NCI-H1436 treated with DMSO at 0.1 percent for 48 hours (cell line): ENCODE results near the gene CNGB1.
A peak's percentile ranks its signal among the peaks of the same experiment; 100 is the strongest.
"Not testable (repeated sequence)": the region's sequence is repeated elsewhere in the genome, so short reads cannot be mapped to it uniquely, and the experiment has no call there.

ENCODE experiments used
- DNase-seq: peaks from one replicate; lab custom pipeline; 2025; lab: John Stamatoyannopoulos, UW

CNGB1 gene

GRCh38 chr16:57970970-57971369 lies at the start of gene CNGB1:
Gene CNGB1, minus strand, starts transcription at chr16:57971128. Its CDS starts 3,842 bp downstream, at chr16:57967286.
- no peak for DNase-seq

DNA sequence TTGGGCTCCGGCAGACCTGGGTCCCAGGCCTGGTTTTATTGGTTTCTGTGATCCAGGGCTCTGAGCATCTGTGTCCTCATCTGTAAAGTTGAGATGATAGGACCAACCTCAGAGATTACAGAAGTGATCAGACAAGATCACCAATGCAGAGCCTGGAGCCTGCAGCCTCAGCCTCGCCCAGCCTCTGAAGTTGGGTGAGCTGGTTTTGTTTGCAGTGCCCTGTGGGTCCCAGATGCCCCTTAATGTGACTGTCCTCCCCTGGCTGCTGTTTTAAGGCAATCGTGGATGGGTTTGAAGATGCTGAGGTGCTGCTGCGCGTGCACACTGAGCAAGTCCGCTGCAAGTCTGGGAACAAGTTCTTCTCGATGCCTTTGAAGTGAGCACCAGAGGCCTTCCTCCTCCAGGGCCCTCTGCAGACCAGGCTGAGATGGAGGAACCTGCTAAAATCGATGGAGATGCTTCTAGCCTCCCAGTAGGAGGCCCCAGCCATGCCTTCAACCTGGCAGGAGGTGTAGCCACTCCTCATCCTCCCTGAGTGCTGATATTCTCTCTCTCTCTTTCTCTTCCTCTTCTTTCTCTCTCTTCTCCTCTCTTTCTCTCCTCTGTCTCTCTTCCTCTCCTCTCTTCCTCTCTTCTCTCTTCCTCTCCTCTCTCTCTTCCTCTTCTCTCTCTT lies 49.1 kb upstream of the CNGB1 start:
- no peak for DNase-seq

GRCh38 chr16:58018803-58019202 lies 47.9 kb upstream of the CNGB1 start:
- no peak for DNase-seq

- DNase-seq = no peak
Observed at GRCh38 chr16:58016840-58017446, 46.0 kb upstream of the CNGB1 start.

- no peak for DNase-seq
Observed at GRCh38 chr16:58013201-58013956, 42.5 kb upstream of the CNGB1 start.

GRCh38 chr16:58012481-58012880 lies 41.6 kb upstream of the CNGB1 start:
- no peak for DNase-seq

DNA sequence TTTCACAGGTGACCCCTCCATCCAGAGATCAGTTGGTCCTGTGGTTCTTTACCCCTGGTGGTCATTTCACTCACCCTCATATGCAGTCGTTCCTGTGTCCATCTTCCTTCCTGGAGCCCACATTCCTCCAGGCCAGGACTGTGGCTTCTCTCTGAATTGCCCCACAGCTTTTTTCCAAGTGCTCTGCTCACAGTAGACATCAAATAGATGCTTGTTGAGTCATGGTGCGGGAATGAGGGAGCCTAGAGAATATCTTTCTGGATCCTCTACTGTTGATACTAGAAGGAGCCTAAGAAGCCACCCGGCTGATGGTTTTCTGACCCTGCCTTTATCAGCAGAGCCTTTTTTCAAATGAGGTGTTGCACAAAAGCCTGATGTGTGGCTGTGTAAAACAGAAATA lies 40.7 kb upstream of the CNGB1 start:
- DNase-seq = no peak

- no peak for DNase-seq
Observed at GRCh38 chr16:58010886-58011285, 40.0 kb upstream of the CNGB1 start.

DNA sequence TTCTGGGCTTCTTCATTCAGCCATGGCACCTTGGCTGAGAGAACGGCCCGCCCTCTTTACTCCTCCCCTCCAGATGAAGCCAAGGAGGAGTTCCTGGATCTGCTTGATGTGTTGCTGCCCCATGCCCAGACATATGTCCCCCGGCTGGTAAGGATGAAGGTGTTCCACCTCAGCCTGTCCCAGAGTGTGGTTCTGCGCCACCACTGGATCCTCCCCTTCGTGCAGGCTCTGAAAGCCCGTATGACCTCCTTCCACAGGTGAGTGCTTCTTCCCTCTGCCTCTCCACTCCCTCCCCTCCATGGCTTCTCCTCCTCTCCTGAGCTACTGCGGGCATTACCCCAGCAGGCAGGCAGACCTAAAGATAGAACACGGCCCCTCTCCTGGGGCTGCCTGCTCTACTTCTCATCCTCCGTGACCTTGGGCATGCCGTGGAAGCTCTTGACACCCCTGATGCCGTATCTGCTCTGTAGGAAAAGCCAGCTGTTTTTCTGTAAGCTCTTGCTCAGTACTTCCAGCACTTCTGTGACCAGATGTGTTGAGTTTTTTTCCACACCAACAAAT lies 39.0 kb upstream of the CNGB1 start:
- no peak for DNase-seq

- not testable (repeated sequence) for DNase-seq
Observed at GRCh38 chr16:58004736-58005135, 33.8 kb upstream of the CNGB1 start.

- DNase-seq = no peak
Observed at GRCh38 chr16:58002936-58003335, 32.0 kb upstream of the CNGB1 start.

DNA sequence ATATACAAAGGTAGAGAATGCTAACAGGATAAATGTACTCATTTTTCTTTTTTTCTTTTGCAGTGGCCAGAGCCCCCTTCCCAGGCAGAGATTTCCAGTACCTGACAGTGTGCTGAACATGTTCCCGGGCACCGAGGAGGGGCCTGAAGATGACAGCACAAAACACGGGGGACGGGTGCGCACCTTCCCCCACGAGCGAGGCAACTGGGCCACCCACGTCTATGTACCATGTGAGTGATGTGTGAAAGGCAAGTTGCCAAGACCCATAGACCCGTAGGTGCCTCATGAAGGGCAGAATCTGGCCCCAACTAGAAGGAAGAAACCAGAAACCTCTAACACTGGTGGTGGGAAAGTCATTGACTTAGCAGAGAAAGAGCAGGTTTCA lies 31.5 kb upstream of the CNGB1 start:
- DNase-seq = no peak

- no peak for DNase-seq
Observed at GRCh38 chr16:58001781-58002415, 31.0 kb upstream of the CNGB1 start.

DNA sequence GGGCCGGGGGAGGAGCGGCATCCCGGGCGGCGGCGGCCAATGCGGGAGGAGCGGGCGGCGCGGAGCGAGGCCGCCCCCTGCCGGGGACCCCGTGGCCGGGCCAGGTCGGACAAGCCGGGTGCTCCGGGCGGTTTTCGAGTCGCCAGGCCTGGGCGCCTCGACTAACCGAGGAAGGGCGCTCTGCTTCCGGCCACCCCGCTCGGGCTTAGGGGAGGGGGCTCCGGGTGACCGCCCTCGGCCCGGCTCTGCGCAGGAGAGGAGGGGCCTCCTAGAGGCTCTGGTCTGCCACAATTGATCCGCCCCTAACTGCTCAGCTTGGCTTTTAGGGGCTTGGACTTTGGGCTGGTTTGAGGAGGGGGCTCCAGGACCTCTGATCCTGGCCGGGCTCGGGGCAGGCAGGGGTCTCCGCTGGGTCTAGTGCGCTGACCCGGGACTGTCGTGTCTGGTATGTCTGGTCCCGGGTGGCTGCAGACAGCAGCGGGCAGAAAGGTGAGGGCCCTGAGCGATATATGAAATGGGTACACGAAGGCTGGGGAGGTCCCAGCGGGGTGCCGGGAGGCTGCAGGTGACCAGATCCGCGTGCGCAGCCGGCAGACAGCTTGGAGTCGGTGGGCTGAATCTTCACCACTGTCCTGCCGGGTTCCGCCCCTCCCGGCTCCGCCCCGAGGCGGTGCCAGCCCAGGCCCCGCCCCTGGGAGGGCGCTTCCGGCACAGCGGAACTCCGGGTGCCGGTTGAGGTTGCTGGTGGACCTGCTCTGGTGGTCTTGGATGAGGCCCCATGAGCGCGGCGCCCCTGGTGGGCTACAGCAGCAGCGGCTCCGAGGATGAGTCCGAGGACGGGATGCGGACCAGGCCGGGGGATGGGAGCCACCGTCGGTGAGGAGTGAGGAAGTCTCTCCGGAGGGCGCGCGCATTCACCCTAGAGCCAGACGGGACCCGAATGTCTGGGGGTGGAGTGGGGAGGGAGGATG lies 30.1 kb upstream of the CNGB1 start, which contains the start of gene USB1:
USB1 (plus strand) TSS at position 702 of the 971 bp plus-strand sequence; CDS start at position 779, 77 bp downstream.
- DNase-seq = peak; percentile 24

DNA sequence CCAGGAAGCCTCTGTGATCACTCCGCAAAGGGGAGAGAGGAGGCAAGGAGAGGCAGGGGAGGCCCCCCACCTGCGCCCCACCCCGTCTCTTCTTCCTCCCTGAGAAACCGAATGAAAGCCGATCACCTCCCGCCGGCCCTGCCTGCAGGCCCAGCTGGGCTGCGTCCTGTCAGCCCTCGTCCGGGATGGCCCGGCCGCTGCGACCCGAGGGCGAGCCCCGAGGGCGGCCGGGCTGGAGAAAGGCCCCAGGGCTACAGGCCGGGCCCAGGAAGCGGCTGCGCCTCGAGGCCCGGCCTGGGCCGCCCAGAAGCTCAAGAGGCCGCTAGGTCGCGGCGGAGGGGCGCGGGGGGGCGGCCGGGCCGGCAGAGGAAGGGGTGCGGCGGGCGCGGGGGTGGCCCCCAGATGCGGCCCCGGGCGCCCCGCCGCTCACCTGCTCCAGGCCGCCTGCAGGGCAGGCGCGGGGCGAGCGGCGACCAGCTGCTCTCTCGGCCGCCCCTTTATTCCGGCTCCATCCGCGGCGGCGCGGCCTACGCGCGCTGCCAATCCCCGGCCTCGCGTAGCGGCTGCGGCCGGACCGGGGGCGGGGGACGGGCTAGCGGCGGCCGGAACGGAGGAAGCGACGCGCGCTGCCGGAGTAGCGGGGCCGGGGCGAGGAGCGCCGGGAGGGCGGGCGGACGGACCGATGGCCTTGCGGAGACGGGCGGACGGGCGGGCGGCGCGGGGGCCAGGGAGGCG lies 29.2 kb upstream of the CNGB1 start, which contains the start of gene ZNF319:
ZNF319 (minus strand) TSS at position 702 of the 735 bp plus-strand sequence. CDS start 2,407 bp downstream, outside the sequence.
- DNase-seq = no peak

DNA sequence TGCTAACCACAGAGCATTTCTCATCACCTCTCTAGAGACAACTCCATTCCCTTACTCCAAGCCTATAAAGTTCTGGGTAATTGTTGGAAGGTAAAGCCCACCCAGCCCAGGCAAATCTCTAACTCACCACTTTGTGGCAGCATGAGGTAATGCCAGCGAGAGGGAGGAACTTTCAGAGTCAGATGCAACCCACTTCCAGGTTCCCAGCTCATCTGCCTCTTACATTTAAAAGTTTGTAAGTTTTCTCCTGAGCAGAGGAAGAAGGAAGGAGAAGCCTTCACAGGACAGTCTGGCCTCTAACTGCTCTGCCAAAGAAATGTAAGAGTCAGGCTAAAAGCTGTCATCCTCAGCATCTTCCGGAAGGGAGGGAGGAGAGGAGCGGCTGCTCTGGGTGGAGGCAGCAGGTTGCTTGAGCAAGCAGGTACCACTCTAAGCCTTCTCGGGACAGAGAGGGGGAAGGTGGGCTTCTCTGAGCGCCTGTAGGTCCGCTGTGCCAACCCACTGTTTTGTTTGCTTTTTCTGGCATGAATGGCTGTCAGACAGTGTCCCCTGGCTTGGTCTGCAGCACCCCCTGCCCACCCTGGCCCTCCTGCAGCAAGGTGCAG lies 28.5 kb upstream of the CNGB1 start:
- DNase-seq = no peak

- no peak for DNase-seq
Observed at GRCh38 chr16:57998992-57999365, 28.1 kb upstream of the CNGB1 start.

- no peak for DNase-seq
Observed at GRCh38 chr16:57998486-57998885, 27.6 kb upstream of the CNGB1 start.

GRCh38 chr16:57997528-57998265 lies 26.8 kb upstream of the CNGB1 start:
- DNase-seq = no peak
